Endothelial cell of umbilical vein (primary cell): Measurements from ENCODE around the gene JAG2. TPM values are rescaled to one million over a fixed set of nuclear protein-coding genes. Genes with fewer than 3 reads are reported as not detected.

Source experiments
- BruUV-seq: library from RNA; stranded (reverse); fragments of 400-500 nt; replicated peaks from 2 replicates; lab custom pipeline; 2021; lab: Mats Ljungman, UMichigan
- CTCF ChIA-PET: fragments of 300-600, 350-600 bp; sonication (Branson Sonifier 250); formaldehyde crosslinking; loops from one replicate; lab custom pipeline; 2021; ENCODE audit warnings: antibody characterized with exemption, inconsistent platforms; lab: Charles Lee
- POLR2A ChIA-PET: fragments of 300-600, 350-600 bp; sonication (Branson Sonifier 250); formaldehyde crosslinking; loops from one replicate; lab custom pipeline; 2021; ENCODE audit warnings: antibody characterized with exemption, inconsistent platforms; lab: Charles Lee
- DNase-seq: peaks from one replicate; pipeline ENCODE4 v3.0.0-alpha.2; 2011; ENCODE audit warnings: low read depth, low spot score
- FAIRE-seq: peaks from 2 replicates; lab custom pipeline; 2011; peaks lifted over from hg19 to GRCh38; lab: Jason Lieb, UNC
- H2AFZ ChIP-seq: 2 replicates; pipeline ENCODE4 v1.6.0; 2012; ENCODE audit warnings: low read depth, low read length, control low read depth, inconsistent platforms
- H3K27ac ChIP-seq: 2 replicates; pipeline ENCODE4 v1.5.1; 2011; ENCODE audit warnings: low read depth, mild to moderate bottlenecking, control low read depth, low read length, moderate library complexity; ENCODE audit not compliant: insufficient read depth
- H3K27me3 ChIP-seq, 2 experiments: 2 replicates each; pipeline versions ENCODE4 v1.6.0 to v1.6.1; 2011; ENCODE audit warnings: low read length in 2 of 2, mixed read lengths in 1 of 2; ENCODE audit not compliant: control insufficient read depth in 2 of 2, insufficient read depth in 2 of 2
- H3K36me3 ChIP-seq, 2 experiments: 2 replicates in 1 of 2; 3 replicates in 1 of 2; pipeline ENCODE4 v1.5.1; 2011; ENCODE audit warnings: low read length in 2 of 2, mild to moderate bottlenecking in 1 of 2, moderate library complexity in 1 of 2; ENCODE audit not compliant: control insufficient read depth in 2 of 2, insufficient read depth in 2 of 2; ENCODE audit errors: extremely low read depth in 1 of 2
- H3K4me1 ChIP-seq: 3 replicates; pipeline ENCODE4 v1.5.1; 2011; ENCODE audit warnings: mild to moderate bottlenecking, low read length; ENCODE audit not compliant: control insufficient read depth, insufficient read depth; ENCODE audit errors: extremely low read depth
- H3K4me2 ChIP-seq: 2 replicates; pipeline ENCODE4 v1.6.1; 2011; ENCODE audit warnings: low read length, control low read depth, mixed read lengths; ENCODE audit not compliant: insufficient read depth
- H3K4me3 ChIP-seq, 3 experiments: fragments of 200-600 bp in 1 of 3; sonication (generic), shearing (Covaris generic) in 1 of 3; replicated peaks in 1 of 3; 2 replicates each; pipeline ENCODE4 v1.5.1; 2011 to 2016; ENCODE audit warnings: control low read depth in 3 of 3, low read length in 3 of 3, mild to moderate bottlenecking in 2 of 3, inconsistent platforms in 1 of 3, low read depth in 1 of 3, moderate library complexity in 1 of 3; ENCODE audit not compliant: insufficient read depth in 1 of 3
- H3K79me2 ChIP-seq: 2 replicates; pipeline ENCODE4 v1.6.0; 2012; ENCODE audit warnings: low read length, inconsistent platforms; ENCODE audit not compliant: control insufficient read depth, insufficient read depth
- H3K9ac ChIP-seq: replicated peaks from 2 replicates; pipeline ENCODE3; 2011; ENCODE audit warnings: low read length, control low read depth; ENCODE audit not compliant: insufficient read depth; ENCODE audit errors: extremely low read depth
- H3K9me1 ChIP-seq: replicated peaks from 3 replicates; pipeline ENCODE4 v1.6.0; 2011; ENCODE audit warnings: mild to moderate bottlenecking, low read length; ENCODE audit not compliant: control insufficient read depth, insufficient read depth; ENCODE audit errors: extremely low read depth
- H3K9me3 ChIP-seq: replicated peaks from 2 replicates; pipeline ENCODE4 v1.5.1; 2012; ENCODE audit warnings: low read length, inconsistent platforms; ENCODE audit not compliant: control insufficient read depth, insufficient read depth
- H4K20me1 ChIP-seq: replicated peaks from 2 replicates; pipeline ENCODE3; 2011; ENCODE audit warnings: mild to moderate bottlenecking, low read length; ENCODE audit not compliant: control insufficient read depth, insufficient read depth; ENCODE audit errors: extremely low read depth
- EZH2 ChIP-seq: IDR thresholded peaks from 2 replicates; pipeline ENCODE4 v1.6.1; 2012; ENCODE audit warnings: borderline replicate concordance, low read depth, mild to moderate bottlenecking, moderate library complexity, low read length, inconsistent platforms; ENCODE audit not compliant: severe bottlenecking
- FOS ChIP-seq: IDR thresholded peaks from 2 replicates; pipeline ENCODE4 v1.6.1; 2011; ENCODE audit warnings: mild to moderate bottlenecking, low read length, moderate library complexity, borderline replicate concordance; ENCODE audit not compliant: insufficient read depth
- MYC ChIP-seq: IDR thresholded peaks from one replicate; pipeline ENCODE4 v1.6.1; 2011; ENCODE audit warnings: mild to moderate bottlenecking, low read depth, low read length
- POLR2A ChIP-seq: IDR thresholded peaks from 2 replicates; pipeline ENCODE4 v1.6.1; 2012; ENCODE audit warnings: low read depth, mild to moderate bottlenecking, control low read depth, low read length
- POLR2AphosphoS5 ChIP-seq: IDR thresholded peaks from 2 replicates; pipeline ENCODE4 v1.6.1; 2012; ENCODE audit warnings: low read depth, mild to moderate bottlenecking, control low read depth, low read length, moderate library complexity; ENCODE audit not compliant: insufficient read depth
- dilution Hi-C: fragments of 300-500 bp; cut with MboI; formaldehyde crosslinking; loops from one replicate; pipeline ENCODE4 v1.15.0; 2019; ENCODE audit warnings: low sequenced_read_pairs; ENCODE audit not compliant: extremely low pct_ligation_motif_present
- intact Hi-C: fragments of 100-400 bp; cut with micrococcal nuclease; formaldehyde crosslinking; loops from one replicate; pipeline ENCODE4 v1.10.0; 2022
- polyA plus RNA-seq, 4 experiments: library from polyadenylated mRNA; depleted of rRNA in 3 of 4; stranded (reverse) in 3 of 4; unstranded in 1 of 4; fragments of >200 nt; gene quantifications; 2 replicates each; pipeline versions ENCODE4 v1.2.1 to v1.2.3, GENCODE V29; 2011 to 2012; ENCODE audit warnings: missing spikeins in 1 of 4
- total RNA-seq: library from RNA; stranded (reverse); gene quantifications from 2 replicates; pipeline ENCODE4 v1.2.3, GENCODE V29; 2021
- TF ChIP-seq, protein P1 (sequence below): IDR thresholded peaks from 2 replicates; pipeline ENCODE4 v1.6.1; 2011; ENCODE audit not compliant: insufficient read depth, insufficient read length
- TF ChIP-seq, protein P2 (sequence below), 2 donors: IDR thresholded peaks; 1 replicate in 1 of 2; 2 replicates in 1 of 2; pipeline ENCODE4 v1.5.1; 2011; ENCODE audit warnings: low read length in 2 of 2, mild to moderate bottlenecking in 2 of 2, moderate library complexity in 2 of 2, control low read depth in 1 of 2, inconsistent platforms in 1 of 2, low read depth in 1 of 2; ENCODE audit not compliant: insufficient read depth in 1 of 2; ENCODE audit errors: extremely low read depth in 1 of 2

JAG2 gene
- total and polyA plus RNA-seq, 2 donors (not counting 3 experiments of a cell fraction or from before 2014, with no cell fraction given): 105 to 128 TPM

DNA sequence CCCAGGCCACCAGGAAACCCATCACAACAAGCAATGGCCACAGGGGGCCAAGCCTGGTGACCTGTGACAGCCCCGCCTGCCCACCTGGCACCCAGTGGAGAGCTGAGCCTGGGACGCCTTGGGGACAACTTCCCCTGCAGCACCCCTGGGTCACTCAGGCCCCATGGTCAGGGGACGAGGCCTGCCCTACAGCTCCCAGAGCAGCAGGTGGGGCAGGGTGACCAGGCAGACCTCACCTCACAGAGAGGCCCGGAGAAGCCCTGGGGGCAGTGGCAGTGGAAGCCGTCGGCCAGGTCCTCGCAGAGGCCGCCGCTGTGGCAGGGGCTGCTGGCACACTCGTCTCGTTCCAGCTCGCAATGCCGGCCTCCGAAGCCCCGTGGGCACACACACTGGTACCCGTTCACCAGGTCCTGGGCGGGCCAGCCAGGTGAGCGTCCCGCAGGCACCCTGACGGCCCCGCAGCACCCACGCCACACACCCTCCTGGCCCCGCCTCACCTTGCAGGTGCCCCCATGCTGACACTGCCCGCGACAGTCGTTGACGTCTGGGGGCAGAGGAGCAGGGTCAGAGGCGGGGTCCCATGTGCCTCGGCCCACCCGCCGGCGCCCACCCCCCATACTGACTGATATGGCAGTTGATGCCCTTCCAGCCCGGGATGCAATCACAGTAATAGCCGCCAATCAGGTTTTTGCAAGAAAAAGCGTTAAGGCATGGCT lies 18.1 kb downstream of the JAG2 start:
- Histone ChIP-seq H2AFZ (no peak overlapping the region), H3K4me1 (no peaks in the 10 kb centered on the region), H3K27me3 (no peaks in the 10 kb centered on the region), H3K4me2 (no peak overlapping the region), H4K20me1 (no peaks in the 10 kb centered on the region), H3K9ac (no peak overlapping the region), H3K27ac (no peak overlapping the region), H3K79me2 (no peaks in the 10 kb centered on the region), H3K9me3 (no peaks in the 10 kb centered on the region), H3K36me3 (peaks cover 9 to 53% of the 10 kb centered on the region in 2 experiments), H3K9me1 (no peaks in the 10 kb centered on the region), H3K4me3 (no peak overlapping the region)
- no TSS peak for BruUV-seq
- TF ChIP-seq POLR2AphosphoS5 (no peak), FOS (no peak), MYC (no peak), EZH2 (no peak), POLR2A (no peak)
- TF ChIP-seq, protein P1, sequence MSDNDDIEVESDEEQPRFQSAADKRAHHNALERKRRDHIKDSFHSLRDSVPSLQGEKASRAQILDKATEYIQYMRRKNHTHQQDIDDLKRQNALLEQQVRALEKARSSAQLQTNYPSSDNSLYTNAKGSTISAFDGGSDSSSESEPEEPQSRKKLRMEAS: no peak
- TF ChIP-seq, protein P2, sequence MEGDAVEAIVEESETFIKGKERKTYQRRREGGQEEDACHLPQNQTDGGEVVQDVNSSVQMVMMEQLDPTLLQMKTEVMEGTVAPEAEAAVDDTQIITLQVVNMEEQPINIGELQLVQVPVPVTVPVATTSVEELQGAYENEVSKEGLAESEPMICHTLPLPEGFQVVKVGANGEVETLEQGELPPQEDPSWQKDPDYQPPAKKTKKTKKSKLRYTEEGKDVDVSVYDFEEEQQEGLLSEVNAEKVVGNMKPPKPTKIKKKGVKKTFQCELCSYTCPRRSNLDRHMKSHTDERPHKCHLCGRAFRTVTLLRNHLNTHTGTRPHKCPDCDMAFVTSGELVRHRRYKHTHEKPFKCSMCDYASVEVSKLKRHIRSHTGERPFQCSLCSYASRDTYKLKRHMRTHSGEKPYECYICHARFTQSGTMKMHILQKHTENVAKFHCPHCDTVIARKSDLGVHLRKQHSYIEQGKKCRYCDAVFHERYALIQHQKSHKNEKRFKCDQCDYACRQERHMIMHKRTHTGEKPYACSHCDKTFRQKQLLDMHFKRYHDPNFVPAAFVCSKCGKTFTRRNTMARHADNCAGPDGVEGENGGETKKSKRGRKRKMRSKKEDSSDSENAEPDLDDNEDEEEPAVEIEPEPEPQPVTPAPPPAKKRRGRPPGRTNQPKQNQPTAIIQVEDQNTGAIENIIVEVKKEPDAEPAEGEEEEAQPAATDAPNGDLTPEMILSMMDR (IDR thresholded peaks at IDR 0.05; ENCODE audit: extremely low read depth in 1 of 2, insufficient read depth in 1 of 2, low read depth in 1 of 2, low read length in 2 of 2): no peak
- ChIA-PET CTCF (no interaction called here), POLR2A (no interaction called here)
- intact Hi-C loops: no loop called here
- no peak for DNase-seq
- dilution Hi-C loops: no loop called here
- FAIRE-seq: no peak
